H1 (cell line): ENCODE results near the gene PTPRCAP. TPM values are rescaled to one million over a fixed set of nuclear protein-coding genes. Genes with fewer than 3 reads are reported as not detected.
A peak's percentile ranks its signal among the peaks of the same experiment; 100 is the strongest.

Source experiments
- CHD7 ChIP-seq: fragments of 300-600 bp; sonication (generic); IDR thresholded peaks from 2 replicates; pipeline ENCODE4 v1.7.1; 2012; ENCODE audit warnings: low read length, moderate library complexity, mild to moderate bottlenecking, inconsistent platforms; ENCODE audit not compliant: insufficient replicate concordance
- EP300 ChIP-seq, 2 experiments: IDR thresholded peaks; 1 replicate in 1 of 2; 2 replicates in 1 of 2; pipeline ENCODE4 v1.6.1; 2011 to 2012; ENCODE audit warnings: low read depth in 2 of 2, low read length in 2 of 2, mild to moderate bottlenecking in 2 of 2, borderline replicate concordance in 1 of 2, inconsistent platforms in 1 of 2, moderate library complexity in 1 of 2
- EZH2 ChIP-seq: fragments of 200-600 bp; sonication (generic); IDR thresholded peaks from 2 replicates; pipeline ENCODE4 v1.7.1; 2012; ENCODE audit warnings: low read depth, mild to moderate bottlenecking, moderate library complexity, low read length, inconsistent platforms; ENCODE audit not compliant: severe bottlenecking
- MAFK ChIP-seq: IDR thresholded peaks from 2 replicates; pipeline ENCODE4 v1.6.1; 2012; ENCODE audit warnings: low read depth, mild to moderate bottlenecking, improper control_type of control experiment, low read length
- PHF8 ChIP-seq: fragments of 200-600 bp; sonication (generic); conservative IDR thresholded peaks from 2 replicates; pipeline ENCODE4 v1.7.1; 2012; ENCODE audit warnings: low read depth, mild to moderate bottlenecking, inconsistent platforms, low read length, moderate library complexity
- SIN3A ChIP-seq, 2 experiments: IDR thresholded peaks in 1 of 2; conservative IDR thresholded peaks in 1 of 2; 2 replicates each; pipeline ENCODE4 v1.6.1; 2011 to 2012; ENCODE audit warnings: low read length in 2 of 2, improper control_type of control experiment in 1 of 2, low read depth in 1 of 2, mild to moderate bottlenecking in 1 of 2
- TAF1 ChIP-seq: IDR thresholded peaks from 2 replicates; pipeline ENCODE4 v1.6.1; 2011; ENCODE audit warnings: mild to moderate bottlenecking, low read depth, low read length
- TEAD4 ChIP-seq: IDR thresholded peaks from 2 replicates; pipeline ENCODE4 v1.6.1; 2012; ENCODE audit warnings: low read depth, low read length, inconsistent platforms, mixed read lengths
- USF2 ChIP-seq: IDR thresholded peaks from 2 replicates; pipeline ENCODE4 v1.6.1; 2011; ENCODE audit warnings: low read length, improper control_type of control experiment
- ZNF274 ChIP-seq: IDR thresholded peaks from 2 replicates; pipeline ENCODE4 v1.7.0; 2012; ENCODE audit warnings: low read length, borderline replicate concordance; ENCODE audit errors: extremely low read depth
- polyA plus RNA-seq, 7 experiments: library from polyadenylated mRNA; depleted of rRNA in 3 of 7; stranded (reverse) in 5 of 7; unstranded in 2 of 7; fragments of >200 nt in 5 of 7; fragments of 200-250 nt in 2 of 7; gene quantifications; 1 replicate in 5 of 7; 2 replicates in 1 of 7; 4 replicates in 1 of 7; pipeline versions ENCODE4 v1.2.1 to v1.2.3, GENCODE V29; 2011 to 2013; ENCODE audit warnings: missing spikeins in 2 of 7, mixed read lengths in 2 of 7
- total RNA-seq: library from RNA; stranded (reverse); fragmentation: NEBNext Ultra II Directional; extraction: Animal tissue kit (Norgen Biotek cat#: 25700); gene quantifications from 2 replicates; pipeline ENCODE4 v1.2.1, GENCODE V29; 2021

The PTPRCAP gene
- total and polyA plus RNA-seq, 2 of the 8 experiments (the other 6 are each of a cell fraction or from before 2014, with no cell fraction given) = 0.78 to 6.7 TPM

GRCh38 chr11:67465189-67465510 is 27.7 kb upstream of the PTPRCAP start (continued):
- TF ChIP-seq USF2 (no peak), MAFK (no peak), SIN3A (conservative IDR thresholded peaks at IDR 0.05 in 1 of 2, IDR thresholded peaks at IDR 0.05 in 1 of 2; ENCODE audit: low read depth in 1 of 2, low read length in 2 of 2) (0 out of 4 replicates have a peak, but pooled peaks of 1 of the 2 experiments have one; percentile 9), TEAD4 (no peak), TAF1 (no peak), PHF8 (0 out of 2 replicates have a peak, but pooled peaks have one; percentile 8), EZH2 (no peak), ZNF274 (no peak), CHD7 (no peak), EP300 (IDR thresholded peaks at IDR 0.05; ENCODE audit: borderline replicate concordance in 1 of 2, low read depth in 2 of 2, low read length in 2 of 2) (no peak)
